Measurements from ENCODE around the gene UNKL. TPM values are rescaled to one million over a fixed set of nuclear protein-coding genes. Genes with fewer than 3 reads are reported as not detected.

The UNKL gene
- total and polyA plus RNA-seq, 4 donors: 7.9 to 31.2 (median 16.9) TPM

DNA sequence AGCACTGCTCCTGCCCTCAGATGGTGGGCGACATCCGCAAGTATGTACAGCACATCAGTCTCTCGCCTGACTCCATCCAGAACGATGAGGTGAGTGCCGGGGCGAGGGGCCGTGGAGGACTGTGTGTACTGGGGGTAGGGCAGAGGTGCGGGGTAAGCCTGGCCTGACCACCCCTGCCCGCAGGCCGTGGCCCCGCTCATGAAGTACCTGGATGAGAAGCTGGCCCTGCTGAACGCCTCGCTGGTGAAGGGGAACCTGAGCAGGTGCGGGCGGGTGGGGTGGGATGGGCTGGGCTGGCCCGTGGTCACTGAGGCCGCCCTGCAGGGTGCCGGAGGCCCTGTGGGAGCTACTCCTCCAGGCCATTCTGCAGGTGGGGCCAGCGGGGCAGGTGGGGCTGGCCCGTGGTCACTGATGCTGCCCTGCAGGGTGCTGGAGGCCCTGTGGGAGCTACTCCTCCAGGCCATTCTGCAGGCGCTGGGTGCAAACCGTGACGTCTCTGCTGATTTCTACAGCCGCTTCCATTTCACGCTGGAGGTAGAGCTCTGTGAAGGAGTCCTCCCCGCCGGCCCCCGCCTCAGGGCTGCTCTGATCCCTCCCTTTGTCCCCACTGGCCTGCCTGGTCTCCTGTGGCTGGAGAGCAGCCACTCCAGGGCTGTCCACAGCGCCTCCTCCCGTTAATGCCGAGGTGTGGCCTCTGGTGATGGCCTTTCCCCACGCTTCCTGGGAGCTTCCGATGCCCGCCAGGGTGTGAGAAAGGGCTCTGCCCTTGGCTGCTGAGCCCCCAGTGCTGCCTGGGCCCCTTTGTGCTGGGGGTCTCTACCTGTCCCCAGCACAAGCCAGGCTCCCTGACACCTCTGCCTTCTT lies 67.8 kb downstream of the UNKL start:
- Histone ChIP-seq H3K9ac (ENCODE audit: insufficient read depth in 1 of 2, low read length in 2 of 2) (no peak overlapping the region), H3K27ac (ENCODE audit: low read depth in 1 of 2, low read length in 1 of 2) (no peak overlapping the region), H3K4me1 (ENCODE audit: control insufficient read depth in 5 of 5, insufficient read depth in 5 of 5, low read length in 5 of 5) (peaks cover 0 to 19% (median 6%) of the 10 kb centered on the region in 5 donors), H3K36me3 (ENCODE audit: control insufficient read depth in 4 of 4, insufficient read depth in 4 of 4, low read length in 4 of 4) (peaks cover 0 to 23% (median 10%) of the 10 kb centered on the region in 4 donors), H3K9me3 (ENCODE audit: control insufficient read depth in 4 of 4, insufficient read depth in 3 of 4, low read length in 3 of 4) (no peaks in the 10 kb centered on the region), H3K27me3 (ENCODE audit: control insufficient read depth in 3 of 3, insufficient read depth in 3 of 3, low read length in 2 of 3) (peaks cover 0 to 2% (median 0%) of the 10 kb centered on the region in 3 donors), H3K4me3 (no peak overlapping the region)
- TF ChIP-seq, protein P1, sequence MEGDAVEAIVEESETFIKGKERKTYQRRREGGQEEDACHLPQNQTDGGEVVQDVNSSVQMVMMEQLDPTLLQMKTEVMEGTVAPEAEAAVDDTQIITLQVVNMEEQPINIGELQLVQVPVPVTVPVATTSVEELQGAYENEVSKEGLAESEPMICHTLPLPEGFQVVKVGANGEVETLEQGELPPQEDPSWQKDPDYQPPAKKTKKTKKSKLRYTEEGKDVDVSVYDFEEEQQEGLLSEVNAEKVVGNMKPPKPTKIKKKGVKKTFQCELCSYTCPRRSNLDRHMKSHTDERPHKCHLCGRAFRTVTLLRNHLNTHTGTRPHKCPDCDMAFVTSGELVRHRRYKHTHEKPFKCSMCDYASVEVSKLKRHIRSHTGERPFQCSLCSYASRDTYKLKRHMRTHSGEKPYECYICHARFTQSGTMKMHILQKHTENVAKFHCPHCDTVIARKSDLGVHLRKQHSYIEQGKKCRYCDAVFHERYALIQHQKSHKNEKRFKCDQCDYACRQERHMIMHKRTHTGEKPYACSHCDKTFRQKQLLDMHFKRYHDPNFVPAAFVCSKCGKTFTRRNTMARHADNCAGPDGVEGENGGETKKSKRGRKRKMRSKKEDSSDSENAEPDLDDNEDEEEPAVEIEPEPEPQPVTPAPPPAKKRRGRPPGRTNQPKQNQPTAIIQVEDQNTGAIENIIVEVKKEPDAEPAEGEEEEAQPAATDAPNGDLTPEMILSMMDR (IDR thresholded peaks at IDR 0.05; ENCODE audit: control extremely low read depth, extremely low read depth): no peak
- DNase-seq (no peak), ATAC-seq (ENCODE audit: insufficient read depth, low FRiP score) (no peak)
- 73 to 79% methylated on average over 34 of the region's 34 CpGs for WGBS, 2 donors

DNA sequence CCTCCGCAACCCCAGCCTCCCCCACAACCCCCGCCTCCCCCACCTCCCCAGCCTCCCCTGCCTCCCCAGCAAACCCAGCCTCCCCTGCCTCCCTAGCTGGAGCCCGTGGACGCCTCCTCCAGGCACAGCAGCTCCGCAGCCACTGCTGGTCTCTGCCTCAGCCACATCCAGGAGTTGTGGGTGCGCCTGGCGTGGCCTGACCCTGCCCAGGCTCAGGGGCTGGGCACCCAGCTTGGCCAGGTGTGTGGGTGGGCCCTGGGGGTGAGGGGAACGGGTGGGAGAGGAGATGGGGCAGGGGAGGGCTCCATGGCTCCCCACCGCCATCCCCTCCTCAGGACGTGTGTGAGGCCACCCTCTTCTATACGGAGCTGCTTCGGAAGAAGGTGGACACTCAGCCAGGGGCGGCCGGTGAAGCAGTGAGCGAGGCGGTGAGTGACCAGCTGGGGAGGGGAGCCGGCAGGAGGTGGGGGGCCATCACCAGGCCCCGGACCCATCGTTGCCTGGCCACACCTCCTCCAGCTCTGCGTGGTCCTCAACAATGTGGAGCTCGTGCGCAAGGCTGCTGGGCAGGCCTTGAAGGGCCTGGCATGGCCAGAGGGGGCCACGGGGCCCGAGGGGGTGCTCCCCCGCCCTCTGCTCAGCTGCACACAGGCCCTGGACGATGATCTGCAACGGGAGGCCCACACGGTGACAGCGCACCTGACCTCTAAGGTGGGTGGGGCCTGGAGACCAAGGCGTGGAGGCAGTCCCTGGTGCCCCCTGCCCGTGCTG lies 68.7 kb downstream of the UNKL start:
- Histone ChIP-seq H3K4me3 (no peak overlapping the region), H3K27ac (ENCODE audit: low read depth in 1 of 2, low read length in 1 of 2) (no peak overlapping the region), H3K4me1 (ENCODE audit: control insufficient read depth in 5 of 5, insufficient read depth in 5 of 5, low read length in 5 of 5) (peaks cover 0 to 15% (median 4%) of the 10 kb centered on the region in 5 donors), H3K9me3 (ENCODE audit: control insufficient read depth in 4 of 4, insufficient read depth in 3 of 4, low read length in 3 of 4) (no peaks in the 10 kb centered on the region), H3K9ac (ENCODE audit: insufficient read depth in 1 of 2, low read length in 2 of 2) (no peak overlapping the region), H3K36me3 (ENCODE audit: control insufficient read depth in 4 of 4, insufficient read depth in 4 of 4, low read length in 4 of 4) (peaks cover 0 to 23% (median 10%) of the 10 kb centered on the region in 4 donors), H3K27me3 (ENCODE audit: control insufficient read depth in 3 of 3, insufficient read depth in 3 of 3, low read length in 2 of 3) (peaks cover 0 to 2% (median 0%) of the 10 kb centered on the region in 3 donors)
- TF ChIP-seq, protein P1 (IDR thresholded peaks at IDR 0.05; ENCODE audit: control extremely low read depth, extremely low read depth): no peak
- DNase-seq (no peak), ATAC-seq (ENCODE audit: insufficient read depth, low FRiP score) (no peak)
- 77 to 82% methylated on average over 30 to 31 of the region's 31 CpGs for WGBS, 2 donors

DNA sequence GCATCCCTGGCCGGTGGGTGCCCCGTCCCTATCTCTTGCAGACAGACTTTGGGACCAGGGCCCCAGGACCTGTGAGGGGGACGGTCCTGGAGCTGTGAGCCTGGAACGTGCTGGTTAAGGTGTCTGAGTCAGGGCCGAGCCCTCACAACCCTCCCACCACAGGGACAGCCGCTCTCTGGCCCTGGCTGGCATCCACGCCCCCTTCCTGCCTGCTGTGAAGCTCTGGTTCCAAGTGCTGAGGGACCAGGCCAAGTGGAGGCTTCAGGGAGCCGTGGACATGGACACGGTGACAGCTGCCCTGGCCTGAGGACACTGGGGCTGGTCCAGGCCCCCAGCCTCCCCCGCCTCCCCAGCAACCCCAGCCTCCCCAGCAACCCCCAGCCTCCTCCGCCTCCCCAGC lies 69.4 kb downstream of the UNKL start:
- TF ChIP-seq, protein P1 (IDR thresholded peaks at IDR 0.05; ENCODE audit: control extremely low read depth, extremely low read depth): no peak
- DNase-seq: no peak
- WGBS, 2 donors: 74 to 81% methylated on average over 9 to 11 of the region's 11 CpGs
- Histone ChIP-seq H3K27me3 (ENCODE audit: control insufficient read depth in 3 of 3, insufficient read depth in 3 of 3, low read length in 2 of 3) (peaks cover 0 to 2% (median 0%) of the 10 kb centered on the region in 3 donors), H3K9ac (ENCODE audit: insufficient read depth in 1 of 2, low read length in 2 of 2) (no peak overlapping the region), H3K36me3 (ENCODE audit: control insufficient read depth in 4 of 4, insufficient read depth in 4 of 4, low read length in 4 of 4) (peaks cover 0 to 21% (median 5%) of the 10 kb centered on the region in 4 donors), H3K27ac (ENCODE audit: low read depth in 1 of 2, low read length in 1 of 2) (no peak overlapping the region), H3K4me3 (no peak overlapping the region), H3K4me1 (ENCODE audit: control insufficient read depth in 5 of 5, insufficient read depth in 5 of 5, low read length in 5 of 5) (peaks cover 0 to 11% (median 0%) of the 10 kb centered on the region in 5 donors), H3K9me3 (ENCODE audit: control insufficient read depth in 4 of 4, insufficient read depth in 3 of 4, low read length in 3 of 4) (no peaks in the 10 kb centered on the region)
- no peak for ATAC-seq (ENCODE audit: insufficient read depth, low FRiP score)
